GM18861 (cell line): ENCODE data around the gene CAMSAP1.

ENCODE experiments used
- ATAC-seq: cut with Tn5 transposase; IDR thresholded peaks from one replicate; pipeline ENCODE4 v1.9.1; 2021; ENCODE audit not compliant: unreplicated experiment

The CAMSAP1 gene

GRCh38 chr9:135794361-135794885 is 112.9 kb downstream of the CAMSAP1 start:
- ATAC-seq: no peak

DNA sequence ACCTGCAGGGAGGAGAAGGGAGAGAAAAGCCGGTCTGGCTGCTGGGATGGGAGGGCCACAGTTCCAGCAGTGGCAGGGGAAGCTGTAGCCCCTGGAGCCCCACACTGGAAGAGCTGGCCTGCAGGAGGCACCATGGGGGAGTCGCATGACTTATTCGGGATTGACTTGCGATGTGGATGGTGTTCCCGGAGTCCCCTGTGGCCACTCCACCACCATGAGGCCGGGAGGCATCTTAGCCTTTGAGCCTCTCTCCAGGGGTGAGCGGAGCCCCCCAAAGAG is 113.3 kb downstream of the CAMSAP1 start:
- no peak for ATAC-seq

- ATAC-seq: no peak
Observed at GRCh38 chr9:135793221-135794056, 113.9 kb downstream of the CAMSAP1 start.

DNA sequence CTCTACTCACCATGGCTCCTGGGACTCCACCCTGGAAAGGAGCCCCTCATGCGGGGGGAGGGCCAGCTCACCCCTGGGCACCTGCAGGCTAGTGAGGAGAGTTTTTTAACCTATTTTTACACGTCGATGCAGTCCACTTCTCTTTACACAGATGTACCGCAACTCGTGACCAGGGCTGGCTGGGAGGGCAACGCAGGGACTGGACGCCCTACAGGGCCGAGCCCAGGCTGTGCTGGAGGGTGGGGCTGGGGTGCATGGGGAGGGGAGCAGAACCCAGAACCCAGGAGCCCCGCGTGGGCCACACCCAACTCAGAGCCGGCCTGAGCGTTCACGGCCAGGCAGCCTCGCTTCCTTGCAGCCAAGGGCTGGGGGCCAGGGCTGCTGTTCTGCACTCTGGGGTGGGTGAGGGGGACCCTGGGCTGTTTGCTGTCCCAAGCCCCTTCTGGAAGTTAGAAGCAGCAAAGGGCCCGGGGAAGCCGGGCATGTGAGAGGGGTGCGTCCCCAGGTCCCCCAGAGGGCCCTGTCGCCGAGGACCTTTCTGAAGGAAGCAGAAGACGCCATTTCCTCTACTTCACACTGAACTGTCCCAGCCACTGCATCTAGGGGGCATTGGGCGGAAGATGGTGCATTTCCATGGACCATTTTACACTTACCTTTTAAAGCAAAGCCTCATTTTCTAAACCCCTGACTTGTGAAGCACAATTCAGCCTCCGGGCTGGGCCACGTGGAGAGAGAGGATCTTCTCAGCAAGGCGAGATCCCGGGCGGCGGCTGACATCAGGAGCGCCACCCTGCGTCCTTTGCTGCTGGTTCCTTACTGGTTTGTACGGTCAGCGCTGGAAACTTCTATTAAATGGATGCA is 114.8 kb downstream of the CAMSAP1 start:
- ATAC-seq: no peak

GRCh38 chr9:135791431-135792267 is 115.7 kb downstream of the CAMSAP1 start:
- no peak for ATAC-seq

DNA sequence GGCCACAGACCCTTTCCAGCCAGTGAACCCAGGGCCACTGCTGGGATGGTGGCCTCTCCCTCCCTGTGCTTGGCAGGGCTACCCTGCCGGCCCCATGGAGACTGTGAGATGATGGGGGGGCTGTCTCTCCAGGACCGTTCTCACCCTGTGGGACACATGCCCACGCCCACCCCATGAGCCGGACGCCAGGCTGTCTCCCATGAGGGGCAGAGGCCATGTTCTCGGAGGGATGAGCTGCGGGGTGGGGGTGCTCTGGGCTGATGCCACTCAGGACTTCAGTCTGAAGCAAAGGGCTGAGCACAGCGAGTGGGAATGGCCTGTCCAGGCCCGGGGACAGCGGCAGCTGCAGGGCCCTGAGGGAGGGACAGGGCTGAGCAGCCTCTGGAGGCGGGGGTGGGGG is 116.5 kb downstream of the CAMSAP1 start:
- no peak for ATAC-seq

DNA sequence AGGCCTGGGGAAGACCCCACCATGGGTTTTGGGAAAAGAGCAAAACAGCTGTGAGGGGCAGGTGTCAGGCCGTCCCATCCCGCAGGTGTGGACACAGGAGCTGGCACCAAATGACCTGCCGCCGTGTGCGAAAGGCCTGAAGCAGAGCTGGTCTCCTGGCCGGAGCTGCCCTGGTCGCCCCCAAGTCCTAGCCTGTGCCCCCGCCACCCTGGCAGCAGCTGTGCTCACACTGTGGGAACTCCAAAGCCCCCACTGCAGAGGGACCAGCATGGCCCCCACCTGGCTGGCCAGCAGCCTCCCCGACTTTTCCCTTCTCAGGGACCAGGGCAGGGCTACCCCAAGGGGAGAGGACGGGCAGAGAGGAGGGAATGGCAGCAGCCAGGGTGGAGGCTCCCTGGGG is 117.0 kb downstream of the CAMSAP1 start:
- ATAC-seq: no peak

DNA sequence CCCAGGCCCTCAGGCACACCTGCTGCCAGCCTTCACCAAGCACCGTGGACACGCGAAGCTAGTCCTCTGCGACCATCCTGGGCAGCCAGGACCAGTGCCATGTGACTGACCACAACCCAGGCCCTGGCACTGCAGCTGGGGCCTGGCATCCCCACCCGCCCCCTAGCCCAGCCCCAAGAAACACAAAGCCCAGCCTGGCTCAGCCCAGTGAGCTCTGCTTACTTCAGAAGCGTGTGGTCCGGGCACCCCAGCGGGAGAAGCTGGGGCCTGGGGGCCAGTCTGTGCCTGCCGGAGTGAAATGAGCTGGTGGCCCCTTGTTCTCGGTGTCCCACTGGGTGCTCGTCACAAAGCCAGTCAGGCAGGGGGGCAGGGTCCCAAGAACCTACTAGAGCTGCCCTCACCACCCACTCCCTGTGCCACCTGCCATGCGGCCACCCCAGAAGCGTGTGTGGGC is 117.5 kb downstream of the CAMSAP1 start:
- no peak for ATAC-seq

GRCh38 chr9:135788576-135789300 is 118.6 kb downstream of the CAMSAP1 start:
- no peak for ATAC-seq

- ATAC-seq: no peak
Observed at GRCh38 chr9:135787776-135788575, 119.4 kb downstream of the CAMSAP1 start.

GRCh38 chr9:135787317-135787716 is 120.0 kb downstream of the CAMSAP1 start:
- ATAC-seq: no peak

DNA sequence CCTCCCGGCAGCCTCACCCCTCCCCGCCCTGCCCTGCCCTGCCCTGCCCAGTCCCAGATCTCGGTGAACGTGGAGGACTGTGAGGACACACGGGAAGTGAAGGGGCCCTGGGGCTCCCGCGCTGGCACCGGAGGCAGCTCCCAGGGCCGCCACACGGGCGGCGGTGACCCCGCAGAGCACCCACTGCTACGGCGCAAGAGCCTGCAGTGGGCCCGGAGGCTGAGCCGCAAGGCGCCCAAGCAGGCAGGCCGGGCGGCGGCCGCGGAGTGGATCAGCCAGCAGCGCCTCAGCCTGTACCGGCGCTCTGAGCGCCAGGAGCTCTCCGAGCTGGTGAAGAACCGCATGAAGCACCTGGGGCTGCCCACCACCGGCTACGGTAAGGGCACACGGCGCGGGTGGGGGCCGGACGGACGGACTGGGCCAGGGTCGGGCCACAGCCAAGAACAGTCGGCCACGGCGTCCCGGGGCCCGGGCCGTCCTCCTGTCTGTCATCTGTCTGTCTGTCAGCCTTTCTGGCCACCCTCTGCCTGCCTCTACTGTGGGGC is 121.1 kb downstream of the CAMSAP1 start:
- no peak for ATAC-seq

GRCh38 chr9:135785013-135785575 is 122.3 kb downstream of the CAMSAP1 start:
- no peak for ATAC-seq

DNA sequence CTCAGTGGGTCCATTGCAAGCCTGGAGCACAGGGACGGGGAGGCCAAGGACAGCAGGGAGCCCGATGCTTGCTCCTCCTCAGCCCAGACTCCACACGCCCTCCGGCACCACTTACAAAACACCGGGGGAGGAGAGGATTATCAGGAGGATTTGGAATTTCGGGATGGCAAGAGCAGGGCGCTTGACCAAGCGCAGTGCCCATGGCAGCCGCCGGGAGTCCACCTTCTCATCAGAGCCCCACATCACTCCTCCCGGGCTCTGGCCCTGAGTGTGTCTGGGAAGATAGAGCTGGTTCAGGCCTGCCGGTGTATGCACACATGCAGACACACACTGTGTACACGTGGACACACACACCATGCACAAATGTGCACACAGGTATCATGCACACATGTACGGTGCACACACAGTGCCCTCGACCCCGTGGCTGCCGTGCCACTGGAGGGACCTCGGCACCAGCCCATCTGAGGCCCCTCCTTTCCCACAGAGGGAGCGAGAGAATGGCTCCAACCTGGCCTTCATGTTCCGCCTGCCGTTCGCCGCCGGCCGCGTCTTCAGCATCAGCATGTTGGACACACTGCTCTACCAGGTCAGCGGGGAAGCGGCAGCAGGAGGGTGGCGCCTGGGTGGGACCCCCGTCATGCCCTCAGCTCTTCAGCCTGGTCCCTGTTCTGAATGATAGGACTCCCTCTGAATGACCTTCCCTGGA is 123.7 kb downstream of the CAMSAP1 start:
- ATAC-seq: no peak

GRCh38 chr9:135782946-135783345 is 124.4 kb downstream of the CAMSAP1 start:
- ATAC-seq: no peak

DNA sequence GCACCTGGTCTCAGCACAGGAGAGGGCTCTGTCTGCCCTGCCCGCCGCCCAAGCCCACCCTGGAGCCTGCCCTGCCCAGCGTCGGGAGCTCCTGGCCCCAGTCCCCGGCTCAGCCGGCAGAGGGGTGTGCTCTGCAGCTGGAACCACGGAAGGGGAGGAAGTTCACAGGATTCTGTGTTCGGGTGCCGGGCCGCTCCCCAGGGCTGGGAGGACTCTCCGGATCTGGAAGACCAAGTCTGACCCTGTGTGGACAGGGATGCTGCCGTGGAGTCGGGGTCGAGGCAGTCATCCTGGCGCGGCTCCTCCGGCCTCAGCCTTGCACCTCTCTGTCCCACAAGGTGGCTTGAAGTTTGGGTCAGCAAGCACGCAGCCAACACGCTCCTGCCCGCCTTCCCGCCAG is 126.7 kb downstream of the CAMSAP1 start:
- no peak for ATAC-seq

DNA sequence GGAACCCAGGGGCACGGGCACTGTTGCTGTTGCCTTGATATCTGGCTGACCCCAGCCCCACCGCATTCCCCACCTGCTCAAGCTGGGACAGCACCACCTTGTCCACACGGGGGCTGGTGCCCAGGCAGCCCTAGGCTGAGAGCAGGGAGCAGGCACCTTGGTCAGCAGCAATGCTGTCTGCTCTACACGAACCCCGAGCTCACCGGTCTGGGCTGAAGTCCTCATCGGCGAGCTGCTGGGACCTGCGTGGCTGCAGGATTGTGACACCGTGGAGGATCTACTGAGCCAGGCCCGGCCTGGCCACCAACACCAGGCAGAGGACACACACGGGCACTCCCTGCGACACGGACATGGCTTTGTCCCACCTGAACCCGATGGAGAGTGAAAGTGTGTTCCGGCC is 127.3 kb downstream of the CAMSAP1 start:
- no peak for ATAC-seq

- no peak for ATAC-seq
Observed at GRCh38 chr9:135779571-135779970, 127.8 kb downstream of the CAMSAP1 start.
